HG03460 (cell line): Measurements from ENCODE around the gene NUDT9.
"Not testable (repeated sequence)": the region's sequence is repeated elsewhere in the genome, so short reads cannot be mapped to it uniquely, and the experiment has no call there.

Experiments used
- ATAC-seq: cut with Tn5 transposase; IDR thresholded peaks from one replicate; pipeline ENCODE4 v1.9.1; 2021; ENCODE audit not compliant: unreplicated experiment

NUDT9 gene

DNA sequence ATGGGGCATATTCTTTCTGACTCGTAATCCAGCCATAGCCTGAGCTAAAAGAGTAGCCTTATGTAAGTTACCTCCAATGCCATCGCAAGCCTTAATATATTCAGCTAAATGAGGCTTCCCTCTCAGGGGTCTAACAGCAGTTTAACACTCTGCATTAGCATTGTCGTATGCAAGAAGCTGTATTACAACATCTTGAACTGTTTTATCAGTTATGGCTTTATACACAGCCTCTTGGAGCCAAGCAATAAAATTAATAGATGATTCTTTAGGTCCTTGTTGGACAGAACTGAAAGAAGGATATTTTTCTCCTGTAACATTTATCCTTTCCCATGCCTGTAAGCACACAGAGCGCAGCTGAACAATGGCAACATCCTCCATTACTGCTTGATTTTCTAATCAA is 15.5 kb upstream of the NUDT9 start:
- ATAC-seq = not testable (repeated sequence)

- ATAC-seq = no peak
Observed at GRCh38 chr4:87409420-87409939, 12.9 kb upstream of the NUDT9 start.

DNA sequence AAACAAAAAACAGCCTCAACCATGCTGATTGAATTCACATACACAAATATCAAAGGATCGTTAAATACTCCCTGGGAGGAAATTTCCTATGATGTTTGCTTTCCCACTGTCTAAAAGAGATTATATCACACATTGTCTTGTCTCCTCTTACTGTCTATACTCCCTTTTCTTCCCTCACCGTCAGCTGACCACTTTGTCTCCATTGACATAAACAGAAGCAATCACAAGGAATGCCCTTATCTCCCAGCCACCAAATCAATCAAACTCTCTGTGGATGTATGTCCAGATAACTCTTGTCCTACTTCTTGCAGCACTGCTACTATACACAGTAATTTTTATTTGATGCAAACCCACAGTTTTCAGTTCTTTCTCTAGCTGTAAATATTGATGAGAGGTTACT is 12.2 kb upstream of the NUDT9 start:
- ATAC-seq = no peak

- ATAC-seq = no peak
Observed at GRCh38 chr4:87410679-87411078, 11.7 kb upstream of the NUDT9 start.

- no peak for ATAC-seq
Observed at GRCh38 chr4:87414816-87415215, 7.6 kb upstream of the NUDT9 start.

DNA sequence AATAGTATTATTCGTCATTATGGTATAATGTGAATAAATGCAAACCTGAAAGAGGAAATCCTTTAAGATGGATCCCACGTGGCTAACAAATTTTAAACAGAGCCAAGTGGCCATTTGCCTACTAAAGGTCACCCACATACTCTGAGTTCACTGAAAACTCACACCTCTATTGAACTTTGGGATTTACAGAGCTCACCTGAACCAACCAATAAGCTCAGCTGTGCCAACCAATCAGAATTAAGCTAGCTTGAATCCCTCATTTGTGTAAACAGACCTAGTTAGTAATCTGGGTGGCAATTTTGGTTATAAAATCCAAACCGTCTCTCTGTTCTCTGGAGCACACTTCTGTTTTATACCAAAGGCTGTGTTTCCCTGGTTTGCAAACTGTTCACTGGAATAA is 5.4 kb upstream of the NUDT9 start:
- ATAC-seq = no peak

- ATAC-seq = not testable (repeated sequence)
Observed at GRCh38 chr4:87418410-87418809, 4.0 kb upstream of the NUDT9 start.

DNA sequence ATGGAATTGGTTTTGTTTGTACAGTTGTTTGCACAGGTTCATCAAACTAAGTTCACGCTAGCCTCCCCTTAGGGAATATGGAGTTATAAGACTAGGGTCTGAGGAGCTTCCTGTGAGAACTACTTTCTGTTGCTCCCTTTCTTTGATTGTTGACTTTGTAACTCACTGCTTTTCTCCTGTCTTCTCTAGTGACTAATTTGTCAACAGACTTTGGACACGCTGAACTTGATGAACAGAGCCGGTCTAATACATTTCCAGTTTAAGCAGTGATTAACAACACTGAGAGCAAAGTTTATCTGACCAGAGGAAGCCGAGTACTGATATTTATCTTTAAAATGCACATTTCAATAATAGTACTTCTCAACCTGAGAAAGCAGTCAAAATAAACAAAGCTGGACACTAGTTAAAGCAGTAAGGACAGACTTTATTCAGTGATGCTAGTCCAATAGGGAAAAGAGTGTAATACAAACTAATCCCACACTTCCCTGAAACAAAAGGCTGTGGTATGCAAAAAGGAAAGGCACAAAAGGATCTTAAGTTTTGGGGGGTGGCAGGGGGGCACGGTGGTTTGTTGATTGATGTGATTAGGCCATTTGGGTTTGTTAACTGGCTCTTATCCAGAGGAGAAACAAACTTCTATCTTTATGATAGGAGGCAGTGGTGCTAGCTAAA is 2.7 kb upstream of the NUDT9 start:
- no peak for ATAC-seq

GRCh38 chr4:87420276-87420830 is 2.0 kb upstream of the NUDT9 start:
- ATAC-seq = no peak

GRCh38 chr4:87423317-87424098 is 1.1 kb downstream of the NUDT9 start:
- ATAC-seq = no peak

DNA sequence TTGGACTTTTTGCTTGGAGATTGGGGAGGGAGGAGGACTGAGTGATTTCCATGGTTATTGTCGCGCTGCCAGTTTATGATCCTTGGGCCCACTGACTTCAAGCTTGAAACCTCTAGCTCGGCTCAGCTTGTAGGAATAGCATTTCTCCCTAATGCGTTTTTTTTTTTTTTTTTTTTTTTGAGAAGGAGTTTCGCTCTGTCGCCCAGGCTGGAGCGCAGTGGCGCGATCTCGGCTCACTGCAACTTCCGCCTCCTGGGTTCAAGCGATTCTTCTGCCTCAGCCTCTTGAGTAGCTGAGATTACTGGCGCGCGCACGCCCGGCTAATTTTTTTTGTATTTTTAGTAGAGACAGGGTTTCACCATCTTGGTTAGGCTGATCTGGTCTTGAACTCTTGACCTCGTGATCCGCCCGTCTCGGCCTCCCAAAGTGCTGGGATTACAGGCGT is 1.7 kb downstream of the NUDT9 start:
- not testable (repeated sequence) for ATAC-seq

- no peak for ATAC-seq
Observed at GRCh38 chr4:87425711-87426110, 3.3 kb downstream of the NUDT9 start.

DNA sequence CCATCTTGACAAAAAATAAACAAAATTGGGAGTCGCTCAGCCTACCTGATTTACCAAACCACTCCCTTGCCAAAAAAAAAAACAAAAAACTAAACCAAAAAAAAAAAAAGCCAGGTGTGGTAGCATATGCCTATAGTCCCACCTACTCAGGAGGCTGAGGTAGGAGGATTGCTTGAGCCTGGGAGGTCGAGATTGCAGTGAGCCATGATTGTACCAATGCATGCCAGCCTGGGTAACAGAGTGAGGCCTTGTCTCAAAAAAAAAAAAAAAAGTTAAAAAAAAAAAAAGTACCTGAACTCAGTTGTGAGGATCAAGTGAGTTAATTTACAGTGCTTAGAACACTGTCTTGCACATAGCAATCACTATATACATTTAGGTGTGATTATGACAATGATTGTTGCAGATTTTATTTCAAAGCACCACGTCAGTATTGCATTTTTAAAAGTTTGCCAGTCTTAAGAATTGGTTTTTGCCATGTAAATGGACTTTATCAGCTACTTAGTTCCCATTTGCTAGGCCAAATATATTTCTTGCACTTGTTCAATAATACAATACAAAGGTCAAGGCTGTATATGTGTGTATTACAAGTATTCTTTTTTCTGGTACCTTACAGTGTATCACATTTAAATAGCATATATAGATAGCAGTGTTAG is 4.6 kb downstream of the NUDT9 start:
- ATAC-seq = no peak

DNA sequence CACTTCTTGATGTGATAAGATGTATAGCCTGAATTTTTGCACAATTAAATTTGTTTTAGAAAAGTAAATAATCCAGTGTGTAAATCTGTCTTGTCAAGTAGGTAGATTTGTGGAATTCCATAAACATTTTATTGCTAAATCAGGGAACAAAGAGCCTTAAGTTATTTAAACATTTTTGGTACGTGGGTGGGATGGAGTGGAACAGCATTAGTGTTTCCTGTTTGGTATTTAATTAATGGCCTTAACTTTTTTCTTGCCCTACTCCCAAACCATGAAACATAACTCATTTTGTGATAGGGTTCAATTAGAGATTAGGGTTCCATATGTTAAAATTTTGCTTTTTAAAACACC is 5.1 kb downstream of the NUDT9 start:
- no peak for ATAC-seq

GRCh38 chr4:87428979-87429378 is 6.6 kb downstream of the NUDT9 start:
- no peak for ATAC-seq

- no peak for ATAC-seq
Observed at GRCh38 chr4:87430038-87430437, 7.7 kb downstream of the NUDT9 start.

- ATAC-seq = no peak
Observed at GRCh38 chr4:87433342-87433741, 11.0 kb downstream of the NUDT9 start.

GRCh38 chr4:87442889-87443288 is 20.5 kb downstream of the NUDT9 start:
- ATAC-seq = no peak

DNA sequence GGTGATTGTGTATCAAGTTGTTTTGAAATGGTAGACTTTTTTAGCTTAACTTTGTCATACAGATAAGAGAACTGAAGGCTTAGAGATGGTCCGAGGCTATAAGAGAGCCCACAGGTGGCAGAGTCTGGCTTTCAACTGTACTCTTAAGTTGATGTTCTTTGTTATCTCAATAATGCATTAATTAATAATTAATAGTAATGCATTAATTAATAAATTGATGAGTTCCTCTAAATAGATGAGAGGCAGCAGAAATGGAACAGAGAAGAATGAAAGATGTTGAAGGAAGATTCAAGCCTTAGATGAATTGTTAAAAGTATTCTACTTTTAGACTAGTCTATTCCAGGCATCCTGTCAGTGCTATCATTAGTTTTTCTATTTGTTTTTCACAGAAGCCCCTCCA is 22.4 kb downstream of the NUDT9 start:
- no peak for ATAC-seq

DNA sequence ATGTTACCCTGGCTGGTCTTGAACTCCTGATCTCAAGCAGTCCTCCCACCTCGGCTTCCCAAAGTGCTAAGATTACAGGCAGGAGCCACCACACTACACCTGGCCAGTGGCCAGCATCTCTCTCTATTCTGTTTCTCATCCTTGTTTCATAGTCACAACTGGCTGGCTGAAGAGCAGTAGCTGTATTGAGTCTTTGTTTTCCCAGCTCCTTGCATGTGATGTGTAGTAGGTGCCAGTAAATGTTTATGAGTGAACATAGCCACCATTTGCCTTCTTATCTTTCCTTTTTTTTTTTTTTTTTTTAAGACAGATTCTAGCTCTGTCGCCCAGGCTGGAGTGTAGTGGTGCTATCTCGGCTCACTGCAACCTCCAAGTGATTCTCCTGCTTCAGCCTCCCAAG is 23.6 kb downstream of the NUDT9 start:
- ATAC-seq = no peak

DNA sequence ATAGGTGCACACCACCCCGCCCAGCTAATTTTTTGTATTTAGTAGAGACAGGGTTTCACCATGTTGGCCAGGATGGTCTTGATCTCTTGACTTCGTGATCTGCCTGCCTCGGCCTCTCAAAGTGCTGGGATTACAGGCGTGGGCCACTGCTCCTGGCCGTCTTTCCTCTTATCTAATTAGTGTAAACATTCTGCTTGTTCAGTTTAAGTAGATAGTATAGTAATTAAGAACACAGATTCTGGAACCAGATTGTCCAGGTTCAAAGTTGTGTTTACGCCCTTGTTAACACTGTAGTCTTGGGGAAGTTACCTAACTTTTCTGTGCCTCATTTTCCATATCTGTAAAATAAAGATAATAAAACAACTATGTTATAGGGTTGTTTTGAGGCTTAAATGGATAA is 24.0 kb downstream of the NUDT9 start:
- ATAC-seq = not testable (repeated sequence)

DNA sequence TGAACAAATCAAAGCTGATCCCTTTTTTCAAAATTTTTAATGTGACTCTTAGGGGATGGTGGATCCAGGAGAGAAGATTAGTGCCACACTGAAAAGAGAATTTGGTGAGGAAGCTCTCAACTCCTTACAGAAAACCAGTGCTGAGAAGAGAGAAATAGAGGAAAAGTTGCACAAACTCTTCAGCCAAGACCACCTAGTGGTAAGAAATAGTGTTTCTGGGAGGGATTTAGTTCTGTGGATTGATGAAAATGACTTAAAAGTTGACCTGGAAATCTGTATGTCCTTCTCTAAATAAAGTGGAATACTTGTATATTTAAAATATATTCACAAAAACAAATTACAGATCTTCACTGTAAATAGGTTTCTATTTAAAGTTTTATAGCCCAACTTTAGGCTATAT is 29.2 kb downstream of the NUDT9 start:
- no peak for ATAC-seq
